ENCODE results near the gene UQCRHL. TPM values are rescaled to one million over a fixed set of nuclear protein-coding genes. Genes with fewer than 3 reads are reported as not detected.

Gene UQCRHL
- total and polyA plus RNA-seq, 2 experiments from 2014 or later, result 2.5 to 3.9 TPM

DNA sequence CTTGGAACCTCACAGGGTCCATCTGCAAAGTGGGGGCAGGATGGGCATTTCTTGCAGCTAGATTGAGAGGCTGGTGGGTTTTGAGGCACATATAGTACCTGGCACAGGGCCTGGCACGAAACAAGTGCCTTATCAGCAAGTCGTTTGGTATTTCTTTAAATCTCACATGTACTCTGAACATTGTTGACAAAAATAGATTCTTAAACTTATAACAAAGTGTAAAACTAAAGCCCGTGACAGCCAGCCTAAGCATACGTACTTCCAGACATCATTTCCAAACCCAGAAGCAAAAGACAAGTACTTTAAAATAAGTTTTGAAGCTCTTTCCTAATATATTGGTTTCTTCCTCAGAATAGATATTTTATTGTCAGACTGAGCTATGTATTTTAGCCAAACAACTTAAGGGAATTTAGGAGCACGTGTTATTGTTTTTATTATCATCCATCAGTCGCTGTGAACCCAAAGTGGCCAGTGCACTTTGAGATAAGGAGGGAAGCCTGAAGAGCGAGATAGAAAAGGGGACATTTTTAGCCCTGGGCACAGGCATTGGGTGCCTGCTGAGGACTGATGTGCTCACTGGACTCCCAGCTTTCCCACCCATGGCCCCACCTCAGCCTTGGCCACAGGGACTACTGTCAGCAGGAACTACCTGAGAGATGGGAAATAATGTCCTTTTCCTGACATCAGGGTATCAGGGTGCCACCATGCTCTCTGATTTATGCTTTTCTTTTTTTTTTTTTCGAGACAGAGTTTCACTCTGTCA is 45.9 kb downstream of the UQCRHL start:
- peaks cover 18% of the 10 kb centered on the region for H3K36me3 ChIP-seq
- H3K9me3 ChIP-seq (ENCODE audit: low read depth), result no peaks in the 10 kb centered on the region
- H3K4me1 ChIP-seq (ENCODE audit: low read depth), result peaks cover 32% of the 10 kb centered on the region
- H3K4me3 ChIP-seq, result no peak overlapping the region
- H3K27me3 ChIP-seq, result no peaks in the 10 kb centered on the region
- peak in 1 of 2 donors; percentile 59 for DNase-seq (ENCODE audit: low read depth in 1 of 2, low spot score in 1 of 2)
- peak overlapping the region; percentile 64 for H3K27ac ChIP-seq
- TF ChIP-seq, protein P1, sequence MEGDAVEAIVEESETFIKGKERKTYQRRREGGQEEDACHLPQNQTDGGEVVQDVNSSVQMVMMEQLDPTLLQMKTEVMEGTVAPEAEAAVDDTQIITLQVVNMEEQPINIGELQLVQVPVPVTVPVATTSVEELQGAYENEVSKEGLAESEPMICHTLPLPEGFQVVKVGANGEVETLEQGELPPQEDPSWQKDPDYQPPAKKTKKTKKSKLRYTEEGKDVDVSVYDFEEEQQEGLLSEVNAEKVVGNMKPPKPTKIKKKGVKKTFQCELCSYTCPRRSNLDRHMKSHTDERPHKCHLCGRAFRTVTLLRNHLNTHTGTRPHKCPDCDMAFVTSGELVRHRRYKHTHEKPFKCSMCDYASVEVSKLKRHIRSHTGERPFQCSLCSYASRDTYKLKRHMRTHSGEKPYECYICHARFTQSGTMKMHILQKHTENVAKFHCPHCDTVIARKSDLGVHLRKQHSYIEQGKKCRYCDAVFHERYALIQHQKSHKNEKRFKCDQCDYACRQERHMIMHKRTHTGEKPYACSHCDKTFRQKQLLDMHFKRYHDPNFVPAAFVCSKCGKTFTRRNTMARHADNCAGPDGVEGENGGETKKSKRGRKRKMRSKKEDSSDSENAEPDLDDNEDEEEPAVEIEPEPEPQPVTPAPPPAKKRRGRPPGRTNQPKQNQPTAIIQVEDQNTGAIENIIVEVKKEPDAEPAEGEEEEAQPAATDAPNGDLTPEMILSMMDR (IDR thresholded peaks at IDR 0.05; ENCODE audit: low read depth, low read length), result no peak

DNA sequence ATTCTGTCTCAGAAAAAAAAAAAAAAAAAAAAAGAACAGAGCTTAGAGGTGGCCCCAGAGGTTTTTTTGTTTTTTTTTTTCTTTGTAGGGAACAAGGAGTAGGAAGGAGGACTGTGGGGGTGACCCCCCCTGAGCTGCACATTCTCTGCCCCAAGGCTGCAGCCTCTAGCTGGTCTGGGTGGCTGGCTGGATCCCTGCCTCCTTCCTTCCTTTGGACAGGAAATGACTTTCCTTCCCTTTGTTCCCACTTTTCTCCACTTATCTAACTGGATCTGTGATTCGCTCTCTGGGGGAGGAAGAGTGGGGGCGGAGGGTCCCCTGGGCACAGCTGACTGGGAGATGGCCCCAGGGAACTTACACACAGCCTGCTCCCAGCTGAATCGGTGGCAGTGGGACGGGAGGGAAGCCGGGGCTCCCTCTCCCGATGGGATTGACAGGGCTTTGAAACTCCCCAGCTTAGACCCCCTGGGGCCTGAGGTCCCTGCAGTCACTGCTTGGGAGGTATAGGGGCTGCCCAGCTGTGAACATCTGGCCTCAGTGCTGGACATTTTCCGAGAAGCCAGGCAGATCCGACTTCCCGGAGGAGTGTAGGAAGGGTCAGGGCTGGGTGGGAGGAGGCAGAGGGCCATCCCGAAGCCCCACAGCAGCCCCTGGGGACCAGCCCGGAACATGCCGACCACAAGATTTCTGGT is 46.8 kb downstream of the UQCRHL start:
- Histone ChIP-seq H3K27me3 (no peaks in the 10 kb centered on the region), H3K4me1 (ENCODE audit: low read depth) (peaks cover 32% of the 10 kb centered on the region)
- DNase-seq (ENCODE audit: low read depth in 1 of 2, low spot score in 1 of 2), result peak in 1 of 2 donors; percentile 95

DNA sequence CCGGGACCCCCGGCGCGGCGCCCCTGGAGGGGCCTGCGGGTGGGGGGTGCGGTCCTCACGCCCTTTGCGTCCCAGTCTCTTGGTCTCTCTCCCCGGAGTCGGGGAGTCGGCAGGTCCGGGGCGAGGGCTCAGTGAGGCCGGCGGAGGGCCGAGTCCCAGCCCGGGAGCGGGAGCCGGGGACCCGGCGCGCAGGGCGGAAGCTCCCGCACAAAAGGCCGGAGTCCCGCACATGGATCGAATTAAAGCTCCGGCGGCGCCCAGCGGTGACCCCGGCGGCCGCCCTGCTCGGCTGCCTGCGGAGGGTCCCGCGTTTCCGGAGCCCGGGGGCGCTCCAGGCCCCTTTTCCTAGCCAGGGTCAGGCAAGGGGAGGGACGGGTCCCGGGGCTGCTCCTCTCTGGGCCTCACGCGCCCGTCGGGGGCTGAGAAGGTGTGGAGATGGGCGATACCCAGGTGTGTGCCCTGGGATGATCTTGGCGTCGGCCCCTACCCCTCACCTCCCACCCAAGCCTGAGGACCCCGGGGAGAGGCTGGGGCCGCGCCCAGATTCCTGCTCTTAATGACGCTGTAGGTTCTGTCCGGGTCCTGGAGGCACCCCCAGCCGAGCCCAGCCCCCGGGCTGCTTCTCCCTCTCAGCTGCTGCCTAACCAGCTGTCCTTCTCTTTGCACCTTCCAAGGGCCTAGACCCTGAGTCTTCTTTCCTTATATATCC is 48.3 kb downstream of the UQCRHL start:
- Histone ChIP-seq H3K27me3 (no peaks in the 10 kb centered on the region), H3K27ac (peak overlapping the region; percentile 87), H3K4me3 (peak overlapping the region; percentile 87), H3K4me1 (ENCODE audit: low read depth) (peaks cover 32% of the 10 kb centered on the region), H3K9me3 (ENCODE audit: low read depth) (no peaks in the 10 kb centered on the region), H3K36me3 (no peaks in the 10 kb centered on the region)
- TF ChIP-seq, protein P1 (IDR thresholded peaks at IDR 0.05; ENCODE audit: low read depth, low read length), result no peak
- DNase-seq (ENCODE audit: low read depth in 1 of 2, low spot score in 1 of 2), result peak; percentile 40 to 41

More for the DNA sequence above, 46.8 kb downstream of the UQCRHL start:
- peak overlapping the region; percentile 0 for H3K4me3 ChIP-seq
- H3K9me3 ChIP-seq (ENCODE audit: low read depth), result no peaks in the 10 kb centered on the region
- TF ChIP-seq, protein P1 (IDR thresholded peaks at IDR 0.05; ENCODE audit: low read depth, low read length), result no peak
- peak overlapping the region; percentile 64 for H3K27ac ChIP-seq
- H3K36me3 ChIP-seq, result peaks cover 14% of the 10 kb centered on the region

DNA sequence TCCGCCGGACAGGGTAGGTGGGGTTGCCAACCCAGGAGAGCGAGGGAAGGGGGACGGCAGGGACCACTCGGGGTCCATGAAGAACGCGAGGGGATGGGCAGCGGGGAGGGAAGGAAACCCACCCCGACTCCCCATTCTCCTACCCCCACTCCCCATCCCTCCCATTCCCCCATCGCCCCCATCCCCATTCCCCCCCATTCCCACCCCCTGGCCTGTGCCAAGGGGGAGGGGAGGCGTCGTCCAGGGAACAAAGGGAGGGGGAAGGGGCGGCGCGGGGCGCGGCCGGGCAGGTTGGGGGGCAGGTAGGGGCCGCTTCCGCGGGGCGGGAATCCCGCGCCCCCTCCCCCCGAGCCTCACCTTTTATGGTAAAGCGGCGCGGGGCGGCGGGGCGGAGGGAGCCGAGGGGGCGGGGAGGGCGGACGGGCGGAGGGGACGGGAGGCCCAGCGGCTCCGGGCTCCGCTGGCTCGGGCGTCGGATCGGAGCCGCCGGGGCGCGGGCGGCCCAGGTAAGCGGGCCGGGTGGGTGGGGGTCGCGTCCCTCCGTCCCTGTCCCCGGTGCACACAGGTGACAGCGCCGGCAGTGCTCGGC is 49.0 kb downstream of the UQCRHL start, which contains the start of gene FBLIM1:
Gene FBLIM1 (plus strand): TSS at position 453 of the 589 bp plus-strand sequence. CDS start 6,189 bp downstream, outside the sequence.
- H3K4me1 ChIP-seq (ENCODE audit: low read depth), result peaks cover 32% of the 10 kb centered on the region
- peak within 1 kb of the TSS; percentile 87 for H3K4me3 ChIP-seq
- no peaks in the 10 kb centered on the region for H3K36me3 ChIP-seq
- no peaks in the 10 kb centered on the region for H3K27me3 ChIP-seq
- TF ChIP-seq, protein P1 (IDR thresholded peaks at IDR 0.05; ENCODE audit: low read depth, low read length), result no peak
- peak; percentile 51 to 83 for DNase-seq (ENCODE audit: low read depth in 1 of 2, low spot score in 1 of 2)
- peak within 1 kb of the TSS; percentile 87 for H3K27ac ChIP-seq
- H3K9me3 ChIP-seq (ENCODE audit: low read depth), result no peaks in the 10 kb centered on the region

Measured in cardiac muscle cell (in vitro differentiated cells and primary cell).